ENCODE measurements around the gene LBH. TPM values are rescaled to one million over a fixed set of nuclear protein-coding genes. Genes with fewer than 3 reads are reported as not detected.

The LBH gene
- total RNA-seq, 1 experiment from 2014 or later: 1.2 TPM

DNA sequence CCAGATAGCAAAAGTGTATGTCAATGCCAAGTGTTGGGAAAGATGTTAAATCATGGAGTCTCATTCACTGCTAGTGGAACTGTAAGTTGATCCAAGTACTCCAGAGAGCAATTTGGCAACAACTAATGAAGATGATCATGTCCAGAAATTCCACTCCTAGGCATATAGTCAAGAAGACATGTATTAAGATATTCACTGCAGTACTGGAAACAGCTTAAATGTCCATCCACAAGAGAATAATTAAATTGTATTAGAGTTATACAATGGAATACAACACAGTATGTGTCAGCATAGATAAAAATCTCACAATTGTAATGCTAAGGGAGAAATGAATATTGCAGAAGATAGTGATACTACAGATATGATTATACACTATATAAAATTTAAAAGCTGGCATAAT is 15.2 kb upstream of the LBH start:
- H3K27ac ChIP-seq (ENCODE audit: low read depth, low read length): no peak overlapping the region
- DNase-seq (ENCODE audit: low read depth, low spot score) (no peak), ATAC-seq (no peak)
- no peaks in the 10 kb centered on the region for H3K36me3 ChIP-seq (ENCODE audit: control insufficient read depth in 1 of 2, insufficient read depth in 2 of 2, low read length in 2 of 2)
- H3K4me2 ChIP-seq (ENCODE audit: low read length): no peak overlapping the region
- no peaks in the 10 kb centered on the region for H3K9me3 ChIP-seq (ENCODE audit: control insufficient read depth in 1 of 2, insufficient read depth in 1 of 2, low read depth in 1 of 2, low read length in 2 of 2)
- H3K4me1 ChIP-seq (ENCODE audit: control insufficient read depth in 1 of 2, insufficient read depth in 2 of 2, low read length in 2 of 2): peaks cover 25 to 37% of the 10 kb centered on the region in 2 experiments
- H2AFZ ChIP-seq (ENCODE audit: low read depth, low read length, poor library complexity, severe bottlenecking): no peak overlapping the region
- H3K9ac ChIP-seq (ENCODE audit: low read length): no peak overlapping the region
- no TSS peak for BruUV-seq (replicated peaks)
- RAD21 ChIA-PET (ENCODE audit: low non-redundant PET in 1 of 2, low total read pairs in 2 of 2, uncharacterized antibody in 2 of 2, unreplicated experiment in 2 of 2): no interaction called here
- intact Hi-C loops (cut with micrococcal nuclease): loop anchor here (10.0 kb wide), 2 partner anchors 289 to 1119 kb away; no protein-coding TSS in a partner anchor
- TF ChIP-seq, protein P1, sequence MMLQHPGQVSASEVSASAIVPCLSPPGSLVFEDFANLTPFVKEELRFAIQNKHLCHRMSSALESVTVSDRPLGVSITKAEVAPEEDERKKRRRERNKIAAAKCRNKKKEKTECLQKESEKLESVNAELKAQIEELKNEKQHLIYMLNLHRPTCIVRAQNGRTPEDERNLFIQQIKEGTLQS (IDR thresholded peaks at IDR 0.05): no peak
- no peak for TF ChIP-seq POLR2A (IDR thresholded peaks at IDR 0.05; ENCODE audit: borderline replicate concordance, extremely low read depth, insufficient read depth, insufficient read length)
- TF ChIP-seq SP1 (IDR thresholded peaks at IDR 0.05; ENCODE audit: low read depth): no peak
- no peak for TF ChIP-seq POLR2AphosphoS5 (IDR thresholded peaks at IDR 0.05; ENCODE audit: low read depth, low read length)
- TF ChIP-seq, protein P2, sequence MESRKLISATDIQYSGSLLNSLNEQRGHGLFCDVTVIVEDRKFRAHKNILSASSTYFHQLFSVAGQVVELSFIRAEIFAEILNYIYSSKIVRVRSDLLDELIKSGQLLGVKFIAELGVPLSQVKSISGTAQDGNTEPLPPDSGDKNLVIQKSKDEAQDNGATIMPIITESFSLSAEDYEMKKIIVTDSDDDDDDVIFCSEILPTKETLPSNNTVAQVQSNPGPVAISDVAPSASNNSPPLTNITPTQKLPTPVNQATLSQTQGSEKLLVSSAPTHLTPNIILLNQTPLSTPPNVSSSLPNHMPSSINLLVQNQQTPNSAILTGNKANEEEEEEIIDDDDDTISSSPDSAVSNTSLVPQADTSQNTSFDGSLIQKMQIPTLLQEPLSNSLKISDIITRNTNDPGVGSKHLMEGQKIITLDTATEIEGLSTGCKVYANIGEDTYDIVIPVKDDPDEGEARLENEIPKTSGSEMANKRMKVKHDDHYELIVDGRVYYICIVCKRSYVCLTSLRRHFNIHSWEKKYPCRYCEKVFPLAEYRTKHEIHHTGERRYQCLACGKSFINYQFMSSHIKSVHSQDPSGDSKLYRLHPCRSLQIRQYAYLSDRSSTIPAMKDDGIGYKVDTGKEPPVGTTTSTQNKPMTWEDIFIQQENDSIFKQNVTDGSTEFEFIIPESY (IDR thresholded peaks at IDR 0.05; ENCODE audit: extremely low read depth, insufficient replicate concordance, low read length): no peak
- no peak for TF ChIP-seq ZNF274 (IDR thresholded peaks at IDR 0.05; ENCODE audit: low read depth, low read length)
- no peak for TF ChIP-seq ZFX (IDR thresholded peaks at IDR 0.05)
- no peak for TF ChIP-seq ELF1 (IDR thresholded peaks at IDR 0.05; ENCODE audit: borderline replicate concordance, low read depth)
- no peak for TF ChIP-seq SRF (IDR thresholded peaks at IDR 0.05; ENCODE audit: low read depth)
- TF ChIP-seq CEBPB (IDR thresholded peaks at IDR 0.05; ENCODE audit: low read depth): no peak
- TF ChIP-seq FOSL1 (IDR thresholded peaks at IDR 0.05; ENCODE audit: low read depth): no peak
- TF ChIP-seq, protein P3, sequence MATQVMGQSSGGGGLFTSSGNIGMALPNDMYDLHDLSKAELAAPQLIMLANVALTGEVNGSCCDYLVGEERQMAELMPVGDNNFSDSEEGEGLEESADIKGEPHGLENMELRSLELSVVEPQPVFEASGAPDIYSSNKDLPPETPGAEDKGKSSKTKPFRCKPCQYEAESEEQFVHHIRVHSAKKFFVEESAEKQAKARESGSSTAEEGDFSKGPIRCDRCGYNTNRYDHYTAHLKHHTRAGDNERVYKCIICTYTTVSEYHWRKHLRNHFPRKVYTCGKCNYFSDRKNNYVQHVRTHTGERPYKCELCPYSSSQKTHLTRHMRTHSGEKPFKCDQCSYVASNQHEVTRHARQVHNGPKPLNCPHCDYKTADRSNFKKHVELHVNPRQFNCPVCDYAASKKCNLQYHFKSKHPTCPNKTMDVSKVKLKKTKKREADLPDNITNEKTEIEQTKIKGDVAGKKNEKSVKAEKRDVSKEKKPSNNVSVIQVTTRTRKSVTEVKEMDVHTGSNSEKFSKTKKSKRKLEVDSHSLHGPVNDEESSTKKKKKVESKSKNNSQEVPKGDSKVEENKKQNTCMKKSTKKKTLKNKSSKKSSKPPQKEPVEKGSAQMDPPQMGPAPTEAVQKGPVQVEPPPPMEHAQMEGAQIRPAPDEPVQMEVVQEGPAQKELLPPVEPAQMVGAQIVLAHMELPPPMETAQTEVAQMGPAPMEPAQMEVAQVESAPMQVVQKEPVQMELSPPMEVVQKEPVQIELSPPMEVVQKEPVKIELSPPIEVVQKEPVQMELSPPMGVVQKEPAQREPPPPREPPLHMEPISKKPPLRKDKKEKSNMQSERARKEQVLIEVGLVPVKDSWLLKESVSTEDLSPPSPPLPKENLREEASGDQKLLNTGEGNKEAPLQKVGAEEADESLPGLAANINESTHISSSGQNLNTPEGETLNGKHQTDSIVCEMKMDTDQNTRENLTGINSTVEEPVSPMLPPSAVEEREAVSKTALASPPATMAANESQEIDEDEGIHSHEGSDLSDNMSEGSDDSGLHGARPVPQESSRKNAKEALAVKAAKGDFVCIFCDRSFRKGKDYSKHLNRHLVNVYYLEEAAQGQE (IDR thresholded peaks at IDR 0.05; ENCODE audit: low read depth): no peak
- TF ChIP-seq EZH2phosphoT487 (IDR thresholded peaks at IDR 0.05; ENCODE audit: borderline replicate concordance): no peak
- TF ChIP-seq, protein P4, sequence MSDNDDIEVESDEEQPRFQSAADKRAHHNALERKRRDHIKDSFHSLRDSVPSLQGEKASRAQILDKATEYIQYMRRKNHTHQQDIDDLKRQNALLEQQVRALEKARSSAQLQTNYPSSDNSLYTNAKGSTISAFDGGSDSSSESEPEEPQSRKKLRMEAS (IDR thresholded peaks at IDR 0.05): no peak
- no peak for TF ChIP-seq YY1 (IDR thresholded peaks at IDR 0.05; ENCODE audit: extremely low read depth, insufficient replicate concordance, low read depth, low read length)
- TF ChIP-seq CBX3 (IDR thresholded peaks at IDR 0.05; ENCODE audit: low read depth): no peak
- TF ChIP-seq TCF7L2 (IDR thresholded peaks at IDR 0.05; ENCODE audit: borderline replicate concordance, extremely low read depth, insufficient read depth, insufficient read length): no peak
- TF ChIP-seq SIN3A (IDR thresholded peaks at IDR 0.05; ENCODE audit: low read depth): no peak
- H3K4me3 ChIP-seq (replicated peaks in 1 of 2; ENCODE audit: low read depth in 1 of 2, low read length in 2 of 2): no peak overlapping the region
- H3K79me2 ChIP-seq (ENCODE audit: insufficient read depth, low read length): no peaks in the 10 kb centered on the region
- no peaks in the 10 kb centered on the region for H3K9me2 ChIP-seq (ENCODE audit: insufficient read depth)
- CTCF ChIA-PET: interaction anchor here (0.9 to 1.6 kb wide), 2 partner anchors 51 to 495 kb away, joined by 3 to 6 read pairs; no protein-coding TSS in a partner anchor
- no peaks in the 10 kb centered on the region for H4K20me1 ChIP-seq (ENCODE audit: insufficient read depth)
- POLR2A ChIA-PET: no interaction called here
- H3K27me3 ChIP-seq (ENCODE audit: insufficient read depth, low read length): no peaks in the 10 kb centered on the region; the same call in 1 of the 2 replicates
